DMS53 (cell line): Measurements from ENCODE around the gene GDPGP1.
"Not testable (repeated sequence)": the region's sequence is repeated elsewhere in the genome, so short reads cannot be mapped to it uniquely, and the experiment has no call there.

Experiments used
- DNase-seq: peaks from one replicate; lab custom pipeline; 2025; lab: John Stamatoyannopoulos, UW

Gene GDPGP1

GRCh38 chr15:90225504-90226234 is 8.3 kb upstream of the GDPGP1 start:
- DNase-seq: no peak

GRCh38 chr15:90227336-90227735 is 6.7 kb upstream of the GDPGP1 start:
- DNase-seq: no peak

- no peak for DNase-seq
Observed at GRCh38 chr15:90227816-90228772, 5.9 kb upstream of the GDPGP1 start.

- no peak for DNase-seq
Observed at GRCh38 chr15:90228960-90229359, 5.0 kb upstream of the GDPGP1 start.

- no peak for DNase-seq
Observed at GRCh38 chr15:90230071-90230494, 3.9 kb upstream of the GDPGP1 start.

GRCh38 chr15:90230610-90231009 is 3.4 kb upstream of the GDPGP1 start:
- DNase-seq: no peak

- DNase-seq: peak; percentile 41
Observed at GRCh38 chr15:90231028-90232017, 2.7 kb upstream of the GDPGP1 start.

GRCh38 chr15:90232196-90232595 is 1.8 kb upstream of the GDPGP1 start:
- peak; percentile 39 for DNase-seq

GRCh38 chr15:90232941-90233386 is 1.0 kb upstream of the GDPGP1 start:
- DNase-seq: peak; percentile 64

- DNase-seq: peak; percentile 97
Observed at GRCh38 chr15:90233387-90234095, 468 bp upstream of the GDPGP1 start, which contains the start of gene CIB1. Gene CIB1 (minus strand): TSS chr15:90233941. CDS start chr15:90233885, 56 bp downstream.

- no peak for DNase-seq
Observed at GRCh38 chr15:90239371-90239770, 5.4 kb downstream of the GDPGP1 start.

GRCh38 chr15:90240856-90241255 is 6.8 kb downstream of the GDPGP1 start:
- DNase-seq: no peak

- no peak for DNase-seq
Observed at GRCh38 chr15:90241343-90242192, 7.6 kb downstream of the GDPGP1 start.

GRCh38 chr15:90243943-90244639 is 10.1 kb downstream of the GDPGP1 start:
- DNase-seq: no peak

GRCh38 chr15:90248789-90249202 is 14.8 kb downstream of the GDPGP1 start:
- peak; percentile 53 for DNase-seq

GRCh38 chr15:90249203-90249863 is 15.3 kb downstream of the GDPGP1 start, which contains the start of gene TTLL13:
Gene TTLL13 (plus strand): TSS chr15:90249556. CDS start chr15:90250631, 1,075 bp downstream.
- DNase-seq: peak; percentile 94

- no peak for DNase-seq
Observed at GRCh38 chr15:90257776-90258175, 23.8 kb downstream of the GDPGP1 start.

- no peak for DNase-seq
Observed at GRCh38 chr15:90259524-90259923, 25.5 kb downstream of the GDPGP1 start.

GRCh38 chr15:90260731-90261130 is 26.7 kb downstream of the GDPGP1 start:
- DNase-seq: not testable (repeated sequence)
